ENCODE measurements around the gene GAS6.

The GAS6 gene

GRCh38 chr13:113850722-113851479, 13.0 kb downstream of the GAS6 start:
- DNase-seq, result no peak

GRCh38 chr13:113849981-113850721, 13.7 kb downstream of the GAS6 start:
- no peak for DNase-seq

- DNase-seq, result no peak
These were observed 14.3 kb downstream of the GAS6 start for GRCh38 chr13:113849546-113849945.

- no peak for DNase-seq
These were observed 15.2 kb downstream of the GAS6 start for GRCh38 chr13:113848431-113849260.

GRCh38 chr13:113848020-113848419, 15.9 kb downstream of the GAS6 start:
- DNase-seq, result no peak

- DNase-seq, result peak; percentile 43
These were observed 17.1 kb downstream of the GAS6 start for GRCh38 chr13:113846636-113847318.

- DNase-seq, result no peak
These were observed 17.9 kb downstream of the GAS6 start for GRCh38 chr13:113845723-113846635.

- no peak for DNase-seq
These were observed 18.8 kb downstream of the GAS6 start for GRCh38 chr13:113845055-113845454.

- no peak for DNase-seq
These were observed 19.9 kb downstream of the GAS6 start for GRCh38 chr13:113843864-113844556.

- no peak for DNase-seq
These were observed 20.7 kb downstream of the GAS6 start for GRCh38 chr13:113843063-113843654.

- no peak for DNase-seq
These were observed 21.4 kb downstream of the GAS6 start for GRCh38 chr13:113842336-113843062.

- no peak for DNase-seq
These were observed 22.6 kb downstream of the GAS6 start for GRCh38 chr13:113841353-113841650.

- DNase-seq, result no peak
These were observed 23.1 kb downstream of the GAS6 start for GRCh38 chr13:113840541-113841352.

GRCh38 chr13:113839536-113840204, 24.2 kb downstream of the GAS6 start:
- no peak for DNase-seq

- DNase-seq, result no peak
These were observed 25.1 kb downstream of the GAS6 start for GRCh38 chr13:113838711-113839201.

GRCh38 chr13:113837560-113838355, 26.1 kb downstream of the GAS6 start:
- DNase-seq, result no peak

GRCh38 chr13:113836768-113837559, 26.9 kb downstream of the GAS6 start:
- no peak for DNase-seq

Data from CD4-positive, alpha-beta T cell treated with Interleukin-4 for 4 hours (primary cell).